ENCODE results near the gene MPND.

- TF ChIP-seq PBX3 (IDR thresholded peaks at IDR 0.05) (no peak), CTCF (IDR thresholded peaks at IDR 0.05) (no peak), NFIC (IDR thresholded peaks at IDR 0.05; ENCODE audit: borderline replicate concordance) (no peak), REST (IDR thresholded peaks at IDR 0.05; ENCODE audit: low read depth, low read length) (no peak)
Measured at GRCh38 chr19:4363571-4364304, 20.4 kb downstream of the MPND start.
